GM12873 (cell line): ENCODE results near the gene PFDN2.
A peak's percentile ranks its signal among the peaks of the same experiment; 100 is the strongest.

Source experiments
- TF ChIP-seq, protein P1 (sequence below): IDR thresholded peaks from 2 replicates; pipeline ENCODE4 v1.5.1; 2012; ENCODE audit warnings: low read depth, mild to moderate bottlenecking, moderate library complexity, low read length, control low read depth; ENCODE audit not compliant: insufficient read depth; ENCODE audit errors: missing control alignments

Gene PFDN2

DNA sequence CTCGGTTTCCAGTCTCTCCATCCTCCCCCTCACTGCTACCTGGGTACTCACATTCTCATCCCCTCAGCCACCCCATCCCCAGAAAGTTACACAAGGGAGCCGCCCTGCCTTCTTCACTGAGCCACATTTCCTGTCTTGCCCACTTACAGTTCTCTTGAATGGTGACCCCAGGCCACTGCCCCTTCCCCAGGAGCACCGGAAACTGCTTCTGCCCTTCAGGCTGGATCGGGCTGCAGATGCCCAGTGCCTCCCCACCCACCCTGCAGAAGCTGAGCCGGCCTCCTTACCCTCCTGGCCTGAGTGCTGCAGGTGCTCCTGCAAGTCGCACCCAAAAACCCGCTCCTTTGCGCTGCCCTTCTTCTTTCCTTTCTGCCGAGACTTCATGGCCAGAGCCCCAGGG, 48.6 kb downstream of the PFDN2 start:
- TF ChIP-seq, protein P1, sequence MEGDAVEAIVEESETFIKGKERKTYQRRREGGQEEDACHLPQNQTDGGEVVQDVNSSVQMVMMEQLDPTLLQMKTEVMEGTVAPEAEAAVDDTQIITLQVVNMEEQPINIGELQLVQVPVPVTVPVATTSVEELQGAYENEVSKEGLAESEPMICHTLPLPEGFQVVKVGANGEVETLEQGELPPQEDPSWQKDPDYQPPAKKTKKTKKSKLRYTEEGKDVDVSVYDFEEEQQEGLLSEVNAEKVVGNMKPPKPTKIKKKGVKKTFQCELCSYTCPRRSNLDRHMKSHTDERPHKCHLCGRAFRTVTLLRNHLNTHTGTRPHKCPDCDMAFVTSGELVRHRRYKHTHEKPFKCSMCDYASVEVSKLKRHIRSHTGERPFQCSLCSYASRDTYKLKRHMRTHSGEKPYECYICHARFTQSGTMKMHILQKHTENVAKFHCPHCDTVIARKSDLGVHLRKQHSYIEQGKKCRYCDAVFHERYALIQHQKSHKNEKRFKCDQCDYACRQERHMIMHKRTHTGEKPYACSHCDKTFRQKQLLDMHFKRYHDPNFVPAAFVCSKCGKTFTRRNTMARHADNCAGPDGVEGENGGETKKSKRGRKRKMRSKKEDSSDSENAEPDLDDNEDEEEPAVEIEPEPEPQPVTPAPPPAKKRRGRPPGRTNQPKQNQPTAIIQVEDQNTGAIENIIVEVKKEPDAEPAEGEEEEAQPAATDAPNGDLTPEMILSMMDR = no peak

DNA sequence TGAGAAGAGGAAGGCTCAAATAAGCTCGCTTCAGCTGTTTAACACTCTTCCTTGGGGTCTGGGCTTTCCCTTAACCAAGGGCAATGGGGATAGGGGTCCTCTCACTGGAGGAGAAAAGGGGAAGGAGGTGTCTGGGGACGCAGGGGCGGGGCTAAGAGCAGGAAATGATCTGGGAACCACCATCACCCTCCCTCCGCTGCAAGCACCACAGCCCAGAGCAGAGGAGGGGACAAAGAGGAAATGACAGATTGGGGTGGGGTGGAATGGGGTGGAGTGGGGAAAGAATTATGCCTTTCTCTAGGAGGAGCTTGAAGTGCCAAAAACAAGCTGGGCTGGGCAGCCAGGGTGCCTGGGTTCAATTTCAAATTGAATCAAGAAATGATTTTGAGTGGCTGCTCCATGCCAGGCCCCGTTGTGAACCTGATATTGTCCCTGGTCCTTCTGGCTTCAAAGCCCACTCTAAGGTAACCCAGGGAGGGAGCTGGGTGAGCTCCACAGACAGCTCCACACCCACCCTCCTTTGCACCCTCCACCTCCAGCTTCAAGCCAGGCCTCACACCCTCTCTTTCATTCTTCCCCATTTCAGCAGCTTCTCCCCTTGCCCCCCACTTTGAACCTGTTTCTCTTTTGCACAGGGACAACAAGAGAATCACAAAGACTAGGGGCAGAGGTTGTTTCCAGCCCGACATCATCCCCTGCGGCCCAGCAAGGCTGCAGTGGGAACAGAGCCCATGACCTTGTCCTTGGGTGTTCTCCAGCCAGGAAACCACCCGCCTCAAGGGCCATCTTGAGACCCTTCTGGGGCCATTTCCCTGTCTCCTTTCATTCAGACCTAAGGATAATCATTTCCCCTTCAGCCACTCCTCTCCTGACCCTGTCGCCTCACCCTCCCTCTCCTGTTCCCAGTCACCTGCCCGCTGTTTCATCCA, 49.3 kb downstream of the PFDN2 start:
- TF ChIP-seq, protein P1 = no peak

DNA sequence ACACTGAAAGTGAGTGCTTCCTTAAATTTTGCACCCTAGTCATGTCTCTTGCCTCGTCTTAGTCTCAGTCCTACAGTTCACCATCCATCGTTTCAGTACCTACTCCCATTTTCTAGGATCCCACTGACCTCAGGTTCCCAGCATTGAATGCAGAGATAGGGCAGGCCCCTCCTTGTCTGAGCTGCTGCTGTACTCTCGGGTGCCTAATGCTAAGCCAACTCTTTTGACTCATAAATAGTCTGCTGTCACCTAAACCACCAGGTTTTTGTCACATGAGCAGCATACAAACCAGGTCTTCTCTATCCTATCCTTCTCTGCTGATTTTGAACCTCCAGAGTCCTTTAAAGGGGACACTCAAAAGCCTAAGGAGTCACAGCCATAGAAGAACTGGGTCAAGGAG, 51.1 kb downstream of the PFDN2 start:
- TF ChIP-seq, protein P1 = no peak

DNA sequence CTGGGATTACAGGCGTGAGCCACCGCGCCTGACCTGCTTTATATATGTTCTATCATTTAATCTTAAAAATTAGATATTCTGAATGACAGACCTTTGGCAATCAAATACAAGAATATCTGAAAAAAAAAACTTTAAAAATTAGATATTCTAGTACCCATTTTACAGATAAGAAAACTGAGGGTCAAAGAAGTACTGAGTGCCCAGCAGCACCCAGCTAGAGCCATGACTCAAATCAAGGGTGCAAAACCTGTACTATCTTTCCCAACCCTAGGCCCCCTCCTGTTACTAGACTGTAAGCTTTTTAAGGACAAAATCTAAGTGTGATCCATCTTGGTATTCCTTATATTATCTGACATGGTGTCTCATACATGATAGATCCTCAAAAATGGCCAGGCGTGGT, 56.4 kb downstream of the PFDN2 start:
- TF ChIP-seq, protein P1 = no peak

DNA sequence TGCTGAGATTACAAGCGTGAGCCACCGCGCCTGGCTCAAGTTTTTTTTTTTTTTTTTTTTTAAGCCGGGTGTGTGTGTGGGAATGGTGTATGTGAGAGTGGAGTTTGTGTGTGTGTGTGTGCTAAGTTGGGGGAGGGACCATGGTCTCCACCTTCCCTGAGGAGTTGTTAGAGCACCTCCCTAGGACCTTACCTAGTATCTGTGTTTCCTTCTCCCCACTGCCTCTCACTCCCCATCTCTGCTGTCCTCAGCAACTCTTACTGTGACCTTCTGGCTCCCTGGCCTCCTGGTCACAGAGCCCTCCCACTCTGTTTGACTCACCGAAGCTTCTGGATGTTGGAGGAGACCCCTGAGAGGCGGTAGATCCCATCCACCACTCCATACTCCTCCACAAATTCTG, 58.5 kb downstream of the PFDN2 start:
- TF ChIP-seq, protein P1 = no peak

DNA sequence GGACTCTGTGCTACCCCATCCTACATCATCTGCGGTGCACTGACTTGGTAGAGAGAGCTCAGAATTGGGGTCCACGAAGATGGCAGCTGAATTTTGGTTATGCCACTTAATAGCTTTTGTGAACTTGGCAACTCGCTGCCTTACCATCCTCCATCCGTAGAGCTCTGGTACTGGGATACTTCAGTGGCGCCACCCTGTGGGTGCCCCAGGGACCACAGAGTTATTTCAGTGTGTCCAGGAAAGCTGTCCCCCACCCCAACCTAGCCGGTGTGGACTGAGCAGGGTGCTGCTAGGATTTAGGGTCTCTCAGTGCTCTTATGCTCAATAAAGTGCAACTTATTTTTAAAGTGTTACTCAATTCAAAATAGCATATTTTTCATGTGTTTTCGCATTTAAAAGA, 63.0 kb downstream of the PFDN2 start:
- TF ChIP-seq, protein P1 = peak; percentile 12

DNA sequence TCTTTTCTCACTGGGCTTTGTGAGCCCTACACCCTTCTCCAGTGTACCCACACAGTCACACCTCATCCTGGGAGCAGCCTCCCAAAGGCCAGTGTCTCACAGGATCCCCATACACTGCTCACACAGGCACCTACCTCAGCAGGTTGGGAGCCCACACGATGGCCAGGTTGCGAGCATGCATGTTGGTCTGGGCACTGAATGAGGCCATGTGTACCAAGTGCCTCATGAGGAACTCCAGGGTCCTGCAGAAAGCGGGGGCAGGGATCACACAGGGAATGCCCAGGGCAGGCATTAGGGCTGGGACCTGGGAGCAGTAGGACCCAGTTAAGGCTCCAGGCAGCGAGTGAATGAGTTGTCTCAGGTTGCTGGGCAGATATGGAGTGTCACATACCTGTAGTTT, 63.6 kb downstream of the PFDN2 start:
- TF ChIP-seq, protein P1 = no peak
